A549 treated with ZK216348 at 1 μM for 4 hours (cell line): Measurements from ENCODE around the gene AP4M1. TPM values are rescaled to one million over a fixed set of nuclear protein-coding genes. Genes with fewer than 3 reads are reported as not detected.

Experiments used
- total RNA-seq: library from RNA; stranded (reverse); fragments of 200-300 nt; extraction: Qiagen RNA extraction; gene quantifications from 5 replicates; pipeline ENCODE4 v1.2.3, GENCODE V29; 2022; ENCODE audit warnings: low read depth

The AP4M1 gene
- total RNA-seq, result 12.8 to 17.5 TPM (median 16.1 TPM) in 5 replicates

DNA sequence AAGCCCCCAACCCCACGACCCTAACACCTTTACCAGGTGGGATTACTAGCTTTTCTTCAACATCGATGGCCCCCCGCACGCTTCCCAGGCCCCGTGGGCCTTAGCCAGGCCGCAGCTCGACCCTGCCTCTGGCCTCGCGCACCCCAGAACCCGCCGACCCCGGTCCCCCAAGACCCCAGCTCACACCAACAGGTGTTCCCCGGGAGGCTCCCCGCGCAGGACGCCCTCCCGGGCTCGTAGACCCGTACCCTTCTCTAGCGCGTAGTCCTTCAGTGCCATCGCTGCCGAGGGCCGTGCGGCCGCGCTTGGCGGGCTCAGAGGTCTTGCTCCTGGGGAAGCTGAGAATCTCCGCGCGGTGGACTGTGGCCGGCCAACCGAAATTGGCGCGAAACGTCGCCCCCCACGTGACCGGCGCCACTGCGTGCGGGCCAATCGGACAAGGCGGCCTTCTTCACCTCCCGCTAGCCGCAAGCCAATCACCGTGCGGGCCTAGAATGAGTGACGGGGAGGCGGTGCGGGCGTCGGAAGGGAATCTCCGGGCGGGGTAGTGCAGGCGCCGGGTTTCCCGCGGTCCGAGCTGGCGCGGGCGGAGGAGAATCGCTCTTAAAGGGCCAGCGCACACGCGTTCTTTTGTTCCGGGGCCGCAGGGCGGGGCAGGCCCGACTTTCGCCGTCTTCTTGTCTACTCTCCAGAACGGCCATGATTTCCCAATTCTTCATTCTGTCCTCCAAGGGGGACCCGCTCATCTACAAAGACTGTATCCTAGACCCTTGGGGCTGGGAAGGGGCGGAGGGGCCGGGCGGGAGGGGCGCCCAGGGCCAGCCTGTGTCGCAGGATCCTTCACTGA, at the start of gene AP4M1, which contains the start of gene MCM7:
AP4M1 (plus strand) TSS at position 628 of the 847 bp plus-strand sequence; CDS start at position 700, 72 bp downstream.
MCM7 (minus strand) TSS at position 382 of the 847 bp plus-strand sequence; CDS start at position 279, 103 bp downstream.

GRCh38 chr7:100081535-100082102, 19.8 kb upstream of the AP4M1 start, which contains the start of gene ZNF3:
TSS of gene ZNF3 (minus strand) at chr7:100081723. CDS start at chr7:100077357, 4,366 bp downstream.

GRCh38 chr7:100088621-100089457, 12.6 kb upstream of the AP4M1 start, which contains the start of gene COPS6:
TSS of gene COPS6 (plus strand) at chr7:100088969. CDS start at chr7:100088991, 22 bp downstream.

GRCh38 chr7:100119072-100119969, 17.9 kb downstream of the AP4M1 start, which contains the start of the genes CNPY4 and TAF6:
TSS of gene CNPY4 (plus strand) at chr7:100119634. CDS start at chr7:100119745, 111 bp downstream.
TSS of gene TAF6 (minus strand) at chr7:100119358. CDS start at chr7:100114209, 5,149 bp downstream.

GRCh38 chr7:100126931-100127865, 25.8 kb downstream of the AP4M1 start, which contains the start of gene MBLAC1:
TSS of gene MBLAC1 (plus strand) at chr7:100126967. CDS start at chr7:100127396, 429 bp downstream.

GRCh38 chr7:100148559-100149328, 47.3 kb downstream of the AP4M1 start, which contains the start of gene LAMTOR4:
TSS of gene LAMTOR4 (plus strand) at chr7:100148918. CDS start at chr7:100148973, 55 bp downstream.

Other genes starting within 250 kb of the AP4M1 start
- gene OR2AE1, start 224.6 kb upstream of the AP4M1 start, total RNA-seq, result not detected in 5 replicates
- 23.0 to 34.7 TPM (median 27.0 TPM) in 5 replicates for gene TRIM4, start 182.1 kb upstream of the AP4M1 start, total RNA-seq
- gene GJC3, start 172.0 kb upstream of the AP4M1 start, total RNA-seq, result not detected in 5 replicates
- 0.31 TPM in 1 of 5 replicates, not detected in the others for gene AZGP1, start 125.6 kb upstream of the AP4M1 start, total RNA-seq
- gene ZKSCAN1, start 86.0 kb upstream of the AP4M1 start, total RNA-seq, result 5.8 to 11.6 TPM (median 8.9 TPM) in 5 replicates
- 8.3 to 11.5 TPM (median 10.0 TPM) in 5 replicates for gene ZSCAN21, start 51.9 kb upstream of the AP4M1 start, total RNA-seq
- gene ZNF3, start 19.9 kb upstream of the AP4M1 start, total RNA-seq, result 17.2 to 21.9 TPM (median 20.4 TPM) in 5 replicates
- gene COPS6, start 12.7 kb upstream of the AP4M1 start, total RNA-seq, result 143 to 198 TPM (median 176 TPM) in 5 replicates
- gene MCM7, start 246 bp upstream of the AP4M1 start, total RNA-seq, result 205 to 248 TPM (median 245 TPM) in 5 replicates
- gene TAF6, start 17.7 kb downstream of the AP4M1 start, total RNA-seq, result 57.0 to 69.0 TPM (median 65.2 TPM) in 5 replicates
- gene CNPY4, start 18.0 kb downstream of the AP4M1 start, total RNA-seq, result 10.6 to 13.4 TPM (median 11.9 TPM) in 5 replicates
- 2.8 to 3.5 TPM (median 3.0 TPM) in 5 replicates for gene MBLAC1, start 25.3 kb downstream of the AP4M1 start, total RNA-seq
- 133 to 186 TPM (median 171 TPM) in 5 replicates for gene LAMTOR4, start 47.3 kb downstream of the AP4M1 start, total RNA-seq
- gene TRAPPC14, start 57.1 kb downstream of the AP4M1 start, total RNA-seq, result 8.3 to 14.8 TPM (median 12.9 TPM) in 5 replicates
- gene GAL3ST4, start 67.0 kb downstream of the AP4M1 start, total RNA-seq, result 0.14 to 0.27 TPM in 2 of 5 replicates, not detected in the others
- 0.37 to 1.0 TPM (median 0.92 TPM) in 5 replicates for gene GPC2, start 75.7 kb downstream of the AP4M1 start, total RNA-seq
- 0.06 to 0.40 TPM (median 0.21 TPM) in 5 replicates for gene STAG3, start 76.3 kb downstream of the AP4M1 start, total RNA-seq
- gene PVRIG, start 118.3 kb downstream of the AP4M1 start, total RNA-seq, result not detected in 5 replicates
- gene SPDYE3, start 206.1 kb downstream of the AP4M1 start, total RNA-seq, result not detected in 5 replicates